AG09309 (cell line): Measurements from ENCODE around the gene ADAMTS16.

ENCODE experiments used
- DNase-seq: peaks from one replicate; pipeline ENCODE4 v3.0.0-alpha.2; 2010; ENCODE audit warnings: low read depth
- H3K4me3 ChIP-seq: 2 replicates; pipeline ENCODE4 v1.5.1; 2011; ENCODE audit warnings: mild to moderate bottlenecking, low read depth, low read length, moderate library complexity; ENCODE audit not compliant: control insufficient read depth
- TF ChIP-seq, protein P1 (sequence below): IDR thresholded peaks from 2 replicates; pipeline ENCODE4 v1.5.1; 2011; ENCODE audit warnings: mild to moderate bottlenecking, low read depth, low read length, inconsistent platforms; ENCODE audit not compliant: insufficient read depth, control insufficient read depth; ENCODE audit errors: missing control alignments

The ADAMTS16 gene

DNA sequence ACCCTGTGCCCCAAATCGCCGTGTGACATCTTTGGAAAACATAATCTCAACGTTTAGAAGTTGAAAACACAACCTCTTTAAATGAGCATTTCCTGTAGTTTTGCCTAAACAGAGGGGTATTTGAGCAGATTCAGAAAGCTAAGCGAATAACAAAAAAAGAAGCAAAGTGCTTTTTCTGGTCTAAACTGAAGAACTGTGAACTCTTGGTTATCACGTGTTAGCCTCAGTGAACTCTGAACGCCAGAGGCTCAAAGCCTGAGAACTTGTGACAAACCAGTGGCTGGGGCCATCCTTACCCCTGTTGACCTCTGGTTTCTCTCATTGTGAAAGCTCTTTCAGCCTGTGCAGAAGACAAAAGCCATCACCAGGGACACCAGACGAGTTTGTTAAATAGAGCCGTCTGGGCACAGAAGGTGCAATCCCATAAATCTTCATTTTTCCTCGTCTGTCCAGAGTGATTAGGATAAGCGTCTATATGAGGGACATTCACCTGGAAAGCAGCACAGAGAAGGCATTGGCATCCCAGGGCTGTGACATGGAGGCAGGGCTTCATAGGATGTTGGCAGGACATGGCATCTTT, 220.9 kb downstream of the ADAMTS16 start:
- H3K4me3 ChIP-seq: no peak overlapping the region
- TF ChIP-seq, protein P1, sequence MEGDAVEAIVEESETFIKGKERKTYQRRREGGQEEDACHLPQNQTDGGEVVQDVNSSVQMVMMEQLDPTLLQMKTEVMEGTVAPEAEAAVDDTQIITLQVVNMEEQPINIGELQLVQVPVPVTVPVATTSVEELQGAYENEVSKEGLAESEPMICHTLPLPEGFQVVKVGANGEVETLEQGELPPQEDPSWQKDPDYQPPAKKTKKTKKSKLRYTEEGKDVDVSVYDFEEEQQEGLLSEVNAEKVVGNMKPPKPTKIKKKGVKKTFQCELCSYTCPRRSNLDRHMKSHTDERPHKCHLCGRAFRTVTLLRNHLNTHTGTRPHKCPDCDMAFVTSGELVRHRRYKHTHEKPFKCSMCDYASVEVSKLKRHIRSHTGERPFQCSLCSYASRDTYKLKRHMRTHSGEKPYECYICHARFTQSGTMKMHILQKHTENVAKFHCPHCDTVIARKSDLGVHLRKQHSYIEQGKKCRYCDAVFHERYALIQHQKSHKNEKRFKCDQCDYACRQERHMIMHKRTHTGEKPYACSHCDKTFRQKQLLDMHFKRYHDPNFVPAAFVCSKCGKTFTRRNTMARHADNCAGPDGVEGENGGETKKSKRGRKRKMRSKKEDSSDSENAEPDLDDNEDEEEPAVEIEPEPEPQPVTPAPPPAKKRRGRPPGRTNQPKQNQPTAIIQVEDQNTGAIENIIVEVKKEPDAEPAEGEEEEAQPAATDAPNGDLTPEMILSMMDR: no peak
- no peak for DNase-seq

DNA sequence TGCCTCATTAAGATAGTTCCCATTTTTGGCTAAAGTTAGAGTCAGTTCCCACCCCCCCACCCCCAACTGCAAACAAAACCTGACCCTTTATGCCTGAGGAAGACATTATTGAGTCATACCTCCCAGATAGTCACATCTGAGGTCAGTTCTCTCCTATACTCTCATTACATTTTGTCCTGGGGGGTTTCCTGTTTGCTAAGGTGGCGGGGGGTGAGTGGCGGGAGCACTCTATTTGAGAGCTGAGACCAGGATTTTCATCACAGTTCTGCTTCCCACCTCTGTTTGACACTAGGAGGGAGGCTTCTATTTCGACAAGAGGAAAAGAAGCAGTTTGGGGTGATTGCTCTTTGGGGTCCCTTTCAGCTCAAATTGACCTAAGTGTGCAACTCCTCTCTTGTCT, 222.9 kb downstream of the ADAMTS16 start:
- TF ChIP-seq, protein P1: no peak
- DNase-seq: no peak
- no peak overlapping the region for H3K4me3 ChIP-seq

DNA sequence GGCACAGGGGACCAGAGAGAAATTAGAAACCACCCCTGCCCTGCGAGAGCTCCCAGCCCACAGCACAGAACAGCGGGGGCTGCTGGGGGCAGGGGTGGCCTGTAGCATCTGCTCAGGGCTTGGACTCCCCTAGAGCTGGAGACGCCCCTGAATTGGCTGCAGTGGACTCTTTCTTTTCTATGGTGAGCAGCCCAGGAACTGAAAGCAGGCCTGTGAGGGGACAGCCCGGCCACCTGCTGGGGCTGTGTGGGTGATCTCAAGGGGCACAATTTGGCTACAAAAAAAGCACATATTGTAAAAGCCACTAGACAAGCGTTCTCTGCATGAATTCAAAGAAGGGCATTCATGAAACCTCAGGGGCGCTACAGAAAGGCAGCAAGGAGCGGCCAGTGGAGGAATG, 224.8 kb downstream of the ADAMTS16 start:
- TF ChIP-seq, protein P1: no peak
- no peak overlapping the region for H3K4me3 ChIP-seq
- no peak for DNase-seq

DNA sequence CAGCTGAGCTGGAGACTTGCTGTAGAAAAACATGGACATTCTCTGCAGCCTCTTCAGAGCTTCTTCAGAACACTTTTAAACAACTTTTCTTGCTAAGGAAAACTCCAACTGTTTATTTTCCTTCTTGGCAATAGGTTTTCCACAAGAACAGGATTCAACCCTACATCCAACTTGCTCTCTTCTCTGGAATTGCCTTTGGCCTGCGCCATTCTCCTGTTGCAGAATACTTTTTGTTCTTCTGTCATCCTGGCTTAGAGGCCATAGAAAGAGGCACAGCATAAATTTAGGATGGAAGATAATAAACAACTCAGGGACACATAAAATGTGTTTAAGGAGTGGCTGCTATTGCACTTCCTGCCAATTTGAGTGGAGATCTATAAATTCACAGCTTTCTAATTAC, 227.6 kb downstream of the ADAMTS16 start:
- DNase-seq: no peak
- TF ChIP-seq, protein P1: no peak
- H3K4me3 ChIP-seq: no peak overlapping the region

DNA sequence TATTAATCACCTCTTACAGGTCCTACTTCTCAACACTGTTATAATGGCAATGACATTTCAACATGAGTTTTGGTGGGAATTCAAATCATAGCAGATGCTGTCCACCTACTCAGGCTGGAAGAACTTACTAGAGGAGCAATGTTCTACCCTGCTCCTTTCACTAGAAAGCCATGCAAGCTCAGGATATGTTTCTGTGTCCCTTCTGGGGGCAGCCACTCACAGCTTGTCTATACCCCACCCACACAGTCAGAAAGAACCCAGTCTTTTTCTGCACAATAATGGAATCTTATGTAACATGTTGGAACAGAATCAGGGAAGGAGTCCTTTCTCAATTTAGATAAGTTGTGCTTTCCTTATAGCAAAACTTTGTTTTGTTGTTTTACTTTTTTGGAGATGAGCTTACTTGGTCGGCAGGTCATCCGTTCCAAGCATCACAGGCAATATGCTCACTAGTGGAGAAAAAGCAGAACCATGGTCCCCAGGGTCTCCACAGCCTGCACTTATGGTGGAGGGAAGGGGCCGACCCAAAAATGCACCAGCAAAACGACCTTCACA, 229.0 kb downstream of the ADAMTS16 start:
- no peak overlapping the region for H3K4me3 ChIP-seq
- DNase-seq: no peak
- TF ChIP-seq, protein P1: no peak
